DMS 273 (cell line): Measurements from ENCODE around the gene ZNF280A.
A peak's percentile ranks its signal among the peaks of the same experiment; 100 is the strongest.
"Not testable (repeated sequence)": the region's sequence is repeated elsewhere in the genome, so short reads cannot be mapped to it uniquely, and the experiment has no call there.

Experiments
- DNase-seq: peaks from one replicate; lab custom pipeline; 2025; ENCODE audit not compliant: unreplicated experiment; lab: John Stamatoyannopoulos, UW

ZNF280A gene

DNA sequence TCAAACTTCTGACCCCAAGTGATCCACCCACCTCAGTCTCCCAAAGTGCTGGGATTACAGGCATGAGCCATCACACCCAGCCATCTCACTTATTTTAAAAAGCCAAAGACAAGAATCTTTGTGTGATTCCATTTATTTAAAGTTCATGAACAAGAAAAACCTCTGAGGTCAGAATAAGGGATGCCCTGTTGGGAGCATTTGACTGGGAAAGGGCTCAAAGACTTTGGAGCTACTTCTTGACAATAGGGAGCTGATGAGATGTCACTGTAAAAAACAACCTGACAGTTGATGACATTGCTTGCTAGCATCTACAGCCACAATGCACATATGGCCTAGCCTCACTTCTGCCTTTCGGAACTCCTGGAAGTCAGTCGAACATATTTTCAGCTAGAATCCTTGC, 6.5 kb downstream of the ZNF280A start:
- no peak for DNase-seq

- no peak for DNase-seq
Measured at GRCh38 chr22:22512951-22513350, 7.1 kb downstream of the ZNF280A start.

- DNase-seq = not testable (repeated sequence)
Measured at GRCh38 chr22:22510833-22511232, 9.2 kb downstream of the ZNF280A start.

DNA sequence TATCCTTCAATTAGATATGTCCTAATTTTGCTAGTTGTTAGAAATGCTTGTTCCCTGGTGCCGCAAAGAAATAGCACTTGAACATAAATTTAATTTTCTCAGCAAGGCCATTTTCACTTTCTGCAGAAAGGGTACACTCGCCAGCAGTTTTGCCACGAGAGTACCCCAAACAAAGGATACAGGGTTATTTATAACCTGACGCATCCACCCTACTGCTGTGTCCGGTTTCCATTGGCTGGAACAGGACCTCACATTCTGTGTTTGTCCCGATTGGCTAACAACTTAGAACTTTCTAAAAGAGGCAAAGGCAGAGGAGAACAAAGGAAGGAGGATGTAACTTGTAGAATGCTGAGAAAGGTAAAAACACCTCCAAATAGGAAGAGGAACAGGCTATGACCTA, 10.2 kb downstream of the ZNF280A start:
- DNase-seq = not testable (repeated sequence)

- DNase-seq = peak; percentile 93
Measured at GRCh38 chr22:22508274-22509176, 11.5 kb downstream of the ZNF280A start, which contains the start of gene ZNF280B. TSS of gene ZNF280B (minus strand) at chr22:22508742. CDS start at chr22:22489398, 19,344 bp downstream.

DNA sequence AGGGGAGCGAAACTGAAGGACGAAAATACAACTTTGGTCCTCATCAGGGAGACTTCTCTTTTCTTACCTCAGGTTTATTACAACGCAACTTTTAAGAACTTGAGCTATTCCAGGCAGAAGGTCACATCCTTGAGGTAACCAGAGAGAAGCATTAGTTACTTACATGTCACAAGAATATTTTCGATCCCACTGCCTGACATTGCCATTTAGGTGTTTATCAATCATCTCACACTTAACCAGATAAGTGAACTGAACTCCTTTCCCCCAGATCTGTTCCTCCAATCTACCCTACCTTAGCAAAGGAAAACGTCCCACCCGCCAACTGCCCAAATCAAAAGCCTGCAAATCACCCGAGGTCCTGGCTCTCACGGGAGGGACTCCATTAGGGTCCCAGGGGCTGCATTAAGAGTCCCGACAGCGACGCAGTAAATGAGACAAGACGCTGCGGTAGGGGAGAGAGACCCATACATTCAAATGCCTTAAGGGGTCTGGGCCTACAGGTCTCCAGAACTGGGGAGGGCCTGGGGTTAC, 12.3 kb downstream of the ZNF280A start:
- DNase-seq = no peak

GRCh38 chr22:22506736-22507135, 13.3 kb downstream of the ZNF280A start:
- no peak for DNase-seq

- no peak for DNase-seq
Measured at GRCh38 chr22:22498267-22498666, 21.8 kb downstream of the ZNF280A start.

DNA sequence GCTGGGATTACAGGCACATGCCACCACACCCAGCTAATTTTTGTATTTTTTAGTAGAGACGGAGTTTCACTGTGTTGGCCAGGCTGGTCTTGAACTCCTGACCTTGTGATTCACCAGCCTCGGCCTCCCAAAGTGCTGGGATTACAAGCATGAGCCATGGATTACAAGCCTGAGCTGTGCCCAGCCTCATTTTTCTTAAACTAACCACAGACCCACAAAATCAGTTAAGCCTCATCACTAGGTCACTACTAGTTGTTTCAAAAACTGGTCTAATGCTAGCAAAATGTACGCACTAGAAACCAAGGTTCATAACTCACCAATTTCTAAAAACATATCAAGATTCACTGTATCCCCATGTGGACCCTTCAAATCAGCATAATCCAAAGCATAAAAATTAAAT, 28.5 kb downstream of the ZNF280A start:
- DNase-seq = not testable (repeated sequence)

DNA sequence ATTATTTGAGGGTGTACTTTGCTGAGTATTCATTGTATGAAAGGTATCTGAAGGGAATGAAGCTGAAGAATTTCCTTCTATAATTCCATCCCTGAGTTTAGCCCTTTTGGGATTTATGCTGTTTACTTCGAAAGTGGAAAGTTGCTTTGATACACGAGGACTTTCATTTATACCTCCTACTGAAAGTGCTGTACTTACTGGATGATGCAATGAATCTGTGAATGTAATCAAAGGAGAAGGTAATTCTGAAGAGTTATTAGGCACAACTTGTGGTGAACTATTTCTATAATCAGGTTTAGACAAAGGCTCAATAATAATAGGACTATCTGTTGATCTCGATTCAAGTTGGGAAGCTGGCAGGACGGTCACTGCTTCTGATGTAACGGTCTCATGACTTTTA, 31.3 kb downstream of the ZNF280A start:
- DNase-seq = no peak

DNA sequence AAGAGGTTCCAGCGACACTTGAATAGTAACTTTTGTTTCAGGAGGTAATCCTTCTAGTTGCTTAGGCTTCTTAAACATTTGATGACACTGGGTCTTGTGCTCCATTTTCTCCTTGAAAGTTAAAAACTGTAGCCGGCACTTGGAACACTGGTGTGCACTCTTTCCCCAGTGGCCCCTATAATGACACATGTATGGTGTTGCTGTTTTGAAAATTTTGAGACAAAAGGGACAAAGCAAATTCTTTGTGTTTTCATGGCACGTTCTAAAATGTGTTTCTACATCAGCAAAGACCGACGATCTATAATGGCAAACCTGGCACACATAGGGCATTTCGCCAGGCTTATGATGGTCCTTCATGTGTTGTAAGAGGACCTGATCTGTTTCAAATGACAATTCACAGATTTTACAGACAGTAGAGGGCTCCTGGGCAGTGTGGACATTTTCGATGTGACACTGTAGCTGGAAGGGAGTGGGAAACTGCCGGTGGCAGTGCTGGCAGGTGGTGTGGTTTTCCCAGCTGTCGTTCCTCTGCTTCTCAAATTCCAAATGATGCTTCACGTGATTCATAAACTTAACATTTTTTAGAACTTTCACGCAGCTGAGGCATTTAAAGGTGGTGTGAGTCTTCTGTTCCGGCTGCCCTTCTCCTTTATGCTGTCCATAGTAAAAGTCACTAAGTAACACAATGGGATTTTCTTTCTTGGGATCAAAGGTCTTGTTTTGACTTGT, 32.0 kb downstream of the ZNF280A start:
- DNase-seq = peak; percentile 17

GRCh38 chr22:22487059-22487458, 33.0 kb downstream of the ZNF280A start:
- no peak for DNase-seq

- no peak for DNase-seq
Measured at GRCh38 chr22:22486132-22486899, 33.8 kb downstream of the ZNF280A start.

GRCh38 chr22:22485524-22485923, 34.5 kb downstream of the ZNF280A start:
- DNase-seq = no peak

GRCh38 chr22:22484023-22484422, 36.0 kb downstream of the ZNF280A start:
- DNase-seq = no peak

GRCh38 chr22:22480940-22481339, 39.1 kb downstream of the ZNF280A start:
- no peak for DNase-seq

DNA sequence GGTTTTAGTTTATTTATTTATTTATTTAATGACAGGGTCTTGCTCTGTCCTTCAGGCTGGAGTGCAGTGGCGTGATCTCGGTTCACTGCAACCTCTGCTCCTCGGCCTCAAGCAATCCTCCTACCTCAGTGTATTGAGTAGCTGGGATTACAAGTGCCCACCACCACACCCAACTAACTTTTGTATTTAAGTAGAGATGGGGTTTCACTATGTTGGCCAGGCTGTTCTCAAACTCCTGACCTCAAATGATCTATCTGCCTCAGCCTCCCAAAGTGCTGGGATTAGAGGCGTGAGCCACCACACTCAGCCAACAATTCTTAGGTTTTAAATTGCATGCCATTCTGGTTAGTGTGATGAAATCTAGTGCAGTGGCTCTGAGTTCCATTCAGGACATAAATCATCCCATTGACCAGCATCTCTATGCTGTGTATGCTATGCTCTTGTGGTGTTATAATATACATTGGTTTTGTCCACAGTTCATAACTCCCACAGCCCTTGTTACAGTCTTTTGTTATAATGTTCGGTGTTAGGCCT, 40.0 kb downstream of the ZNF280A start:
- DNase-seq = no peak

DNA sequence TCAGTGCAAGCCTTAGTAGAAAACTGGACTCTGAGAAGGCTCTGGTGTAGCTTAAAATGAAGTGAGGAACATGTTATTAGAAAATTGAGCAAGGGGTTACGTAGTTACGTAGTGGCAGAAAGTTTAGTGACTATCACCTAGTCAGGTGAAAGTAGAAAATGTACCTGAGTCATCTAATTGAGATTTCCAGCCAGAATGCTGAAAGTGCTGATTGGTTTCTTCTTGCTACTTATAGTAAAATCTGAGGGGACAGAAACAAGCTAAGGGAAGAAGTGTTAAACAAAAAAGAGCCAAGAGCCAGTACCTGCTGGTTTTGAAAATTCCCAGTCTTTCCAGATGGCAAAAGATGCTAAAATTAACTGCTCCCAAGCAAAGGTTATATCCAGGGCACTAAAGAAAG, 41.0 kb downstream of the ZNF280A start:
- no peak for DNase-seq

DNA sequence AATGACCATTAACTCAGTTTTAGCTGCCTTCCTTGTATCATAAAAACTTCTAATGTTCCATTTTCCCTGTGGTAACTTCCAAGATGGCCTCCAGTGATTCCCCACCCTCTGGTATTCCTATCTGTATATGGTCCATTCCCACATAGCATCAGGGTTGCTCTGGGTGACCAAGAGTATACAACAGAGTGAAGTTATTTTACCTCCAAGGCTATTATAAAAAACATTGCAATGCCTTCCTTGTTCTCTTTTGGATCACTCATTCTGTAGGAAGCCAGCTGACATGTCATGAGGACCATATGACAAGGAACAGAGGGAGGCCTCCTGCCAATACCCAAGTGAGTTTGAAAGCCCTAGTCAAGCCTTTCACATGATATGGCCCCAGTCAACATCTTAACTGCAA, 41.6 kb downstream of the ZNF280A start:
- DNase-seq = no peak

- no peak for DNase-seq
Measured at GRCh38 chr22:22474733-22475132, 45.3 kb downstream of the ZNF280A start.

DNA sequence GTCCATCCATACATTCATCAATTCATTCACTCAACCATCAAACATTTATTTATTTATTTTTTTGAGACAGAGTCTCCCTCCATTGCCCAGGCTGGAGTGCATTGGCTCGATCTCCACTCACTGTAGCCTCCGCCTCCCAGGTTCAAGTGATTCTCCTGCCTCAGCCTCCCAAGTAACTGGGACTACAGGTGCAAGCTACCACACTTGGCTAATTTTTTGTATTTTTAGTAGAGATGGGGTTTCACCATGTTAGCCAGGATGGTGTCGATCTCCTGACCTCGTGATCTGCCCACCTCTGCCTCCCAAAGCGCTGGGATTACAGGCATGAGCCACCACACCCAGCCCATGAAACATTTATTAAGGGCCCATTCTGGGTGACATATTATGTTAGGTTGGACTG, 49.0 kb downstream of the ZNF280A start:
- DNase-seq = not testable (repeated sequence)
